Measurements from ENCODE around the gene CARMIL1. TPM values are rescaled to one million over a fixed set of nuclear protein-coding genes. Genes with fewer than 3 reads are reported as not detected.

Gene CARMIL1
- total RNA-seq, 1 experiment from 2014 or later, result 23.6 TPM

GRCh38 chr6:25369433-25370177 is 90.4 kb downstream of the CARMIL1 start:
- Histone ChIP-seq H3K79me1 (ENCODE audit: insufficient read depth, low read depth, low read length, poor library complexity, severe bottlenecking) (peaks cover 7% of the 10 kb centered on the region), H3K9me3 (ENCODE audit: control insufficient read depth, low read depth, low read length) (no peaks in the 10 kb centered on the region), H4K91ac (ENCODE audit: insufficient read length, low read depth, low read length) (no peak overlapping the region), H3K23ac (ENCODE audit: insufficient read length, low read depth, low read length) (no peak overlapping the region), H3K27ac (ENCODE audit: insufficient read length, low read depth, low read length) (no peak overlapping the region), H3T11ph (ENCODE audit: low read length) (no peak overlapping the region), H3K4me2 (ENCODE audit: insufficient read depth, insufficient read length, low read length) (no peak overlapping the region), H2BK12ac (ENCODE audit: insufficient read length, low read depth, low read length) (no peak overlapping the region), H4K20me1 (ENCODE audit: control insufficient read depth, insufficient read depth, insufficient read length) (no peaks in the 10 kb centered on the region), H4K5ac (ENCODE audit: insufficient read length, low read depth, low read length) (no peak overlapping the region), H3K56ac (ENCODE audit: insufficient read length, low read depth, low read length) (no peak overlapping the region), H3K79me2 (ENCODE audit: insufficient read depth, low read length) (peaks cover 6% of the 10 kb centered on the region; the same call in 1 of the 2 replicates), H3K4me1 (ENCODE audit: insufficient read depth, low read length) (peaks cover 8% of the 10 kb centered on the region; the same call in 1 of the 2 replicates), H4K8ac (replicated peaks; ENCODE audit: insufficient read length, low read depth, low read length) (no peak overlapping the region), H3K18ac (ENCODE audit: insufficient read length, low read depth, low read length) (no peak overlapping the region), H3K14ac (ENCODE audit: insufficient read depth, low read length) (no peak overlapping the region), H3K27me3 (ENCODE audit: insufficient read depth, low read length) (no peaks in the 10 kb centered on the region), H3K4ac (ENCODE audit: low read depth, low read length) (no peak overlapping the region), H2BK120ac (ENCODE audit: low read depth, low read length, poor library complexity, severe bottlenecking) (no peak overlapping the region), H2AFZ (ENCODE audit: low read length) (no peak overlapping the region), H3K23me2 (ENCODE audit: insufficient read length, low read depth, low read length, poor library complexity, severe bottlenecking) (no peaks in the 10 kb centered on the region), H2BK15ac (ENCODE audit: low read depth, low read length) (no peak overlapping the region), H2AK5ac (ENCODE audit: insufficient read length, low read length) (no peak overlapping the region), H3K9ac (ENCODE audit: extremely low read depth, insufficient read length, low read length) (no peak overlapping the region), H2BK20ac (ENCODE audit: low read depth, low read length, poor library complexity, severe bottlenecking) (no peak overlapping the region), H2BK5ac (ENCODE audit: insufficient read length, low read length) (no peak overlapping the region)
- H3K4me3 Mint-ChIP-seq, result no peak overlapping the region; a peak in 1 of 5 replicates
- peaks cover 0 to 4% (median 0%) of the 10 kb centered on the region in 3 experiments; a peak in 4 of 7 replicates for H3K36me3 Mint-ChIP-seq (ENCODE audit: insufficient read depth in 1 of 3, low read depth in 3 of 3)
- TF ChIP-seq CTCF (conservative IDR thresholded peaks at IDR 0.05), result no peak
- peaks cover 0 to 7% of the 10 kb centered on the region in 2 experiments; a peak in 3 of 5 replicates for H3K9me3 Mint-ChIP-seq
- DNase-seq, result peak; percentile 32
- peak overlapping the region in 2 of 3 experiments; percentile 78 to 96; a peak in 4 of 7 replicates for H3K27ac Mint-ChIP-seq
- WGBS (ENCODE audit: extremely low coverage, insufficient read length, low lambda C conversion rate), result no CpG with 5 or more reads among the region's 10 CpGs
- H3K4me1 Mint-ChIP-seq, result peaks cover 41 to 49% of the 10 kb centered on the region in 2 experiments
- no peaks in the 10 kb centered on the region for H3K27me3 Mint-ChIP-seq (ENCODE audit: low read depth)

All from H9 (cell line).